ENCODE results near the gene DTX2.
"Not testable (repeated sequence)": the region's sequence is repeated elsewhere in the genome, so short reads cannot be mapped to it uniquely, and the experiment has no call there.

The DTX2 gene

DNA sequence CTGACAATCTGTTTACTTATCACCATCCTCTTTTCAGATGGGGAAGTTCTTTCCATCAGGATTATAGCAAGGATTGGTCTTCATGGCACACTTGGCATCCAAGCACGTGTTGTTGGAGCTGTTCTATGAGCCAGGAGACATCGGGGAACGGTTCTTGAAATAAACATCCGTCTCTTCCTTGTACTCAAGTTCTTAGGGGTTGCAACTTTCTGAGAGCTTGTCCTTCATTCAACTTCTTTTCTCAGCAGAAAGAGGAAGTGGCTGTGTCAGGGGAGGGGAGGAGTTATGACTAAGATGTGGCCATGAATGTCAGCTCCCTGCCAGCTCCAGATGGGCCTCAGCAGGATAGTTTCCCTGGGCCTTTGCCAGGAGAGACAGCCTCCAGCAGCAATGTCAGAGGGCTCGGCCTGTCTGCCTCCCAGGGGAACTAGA lies 15.9 kb upstream of the DTX2 start:
- DNase-seq, result peak; percentile 66

- DNase-seq, result not testable (repeated sequence)
These were observed 4.5 kb upstream of the DTX2 start for GRCh38 chr7:76457017-76457416.

DNA sequence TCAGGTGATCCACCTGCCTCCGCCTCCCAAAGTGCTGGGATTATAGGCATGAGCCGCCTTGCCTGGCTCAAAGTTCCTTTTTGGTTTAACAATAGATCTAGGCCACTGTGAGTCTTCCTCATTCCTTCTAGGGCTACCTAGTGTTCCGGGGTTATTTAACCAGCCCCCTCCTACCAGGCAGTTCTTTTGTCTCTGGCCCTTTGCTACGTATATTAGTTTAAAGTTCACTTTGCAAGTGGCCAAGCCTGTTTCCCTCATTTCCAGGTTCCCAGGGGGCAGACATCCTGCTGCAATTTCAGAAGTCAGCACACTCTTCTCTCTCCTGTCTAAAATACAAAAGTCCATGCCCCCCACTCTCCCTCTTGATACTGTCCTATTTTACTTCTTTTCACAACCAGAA lies 3.0 kb upstream of the DTX2 start:
- DNase-seq, result not testable (repeated sequence)

GRCh38 chr7:76460767-76461166 lies 742 bp upstream of the DTX2 start:
- not testable (repeated sequence) for DNase-seq

GRCh38 chr7:76462271-76462882 lies 868 bp downstream of the DTX2 start:
- not testable (repeated sequence) for DNase-seq

DNA sequence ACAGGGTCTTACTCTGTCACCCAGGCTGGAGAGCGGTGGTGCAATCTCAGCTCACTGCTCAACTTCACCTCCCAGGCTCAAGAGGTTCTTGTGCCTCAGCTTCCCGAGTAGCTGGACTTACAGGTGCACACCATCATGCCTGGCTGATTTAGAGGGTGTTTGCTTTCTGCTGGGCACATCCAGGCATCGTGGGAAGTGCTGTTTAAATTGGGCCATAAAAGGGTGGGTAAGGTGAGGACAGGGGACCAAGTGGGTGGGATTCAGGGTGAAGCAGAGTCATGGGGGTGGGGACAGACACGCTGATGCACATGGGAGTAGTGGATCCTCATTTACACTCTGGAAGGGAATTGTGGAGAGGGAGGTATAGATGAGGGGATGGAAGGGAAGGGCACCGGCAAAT lies 3.5 kb downstream of the DTX2 start:
- not testable (repeated sequence) for DNase-seq

DNA sequence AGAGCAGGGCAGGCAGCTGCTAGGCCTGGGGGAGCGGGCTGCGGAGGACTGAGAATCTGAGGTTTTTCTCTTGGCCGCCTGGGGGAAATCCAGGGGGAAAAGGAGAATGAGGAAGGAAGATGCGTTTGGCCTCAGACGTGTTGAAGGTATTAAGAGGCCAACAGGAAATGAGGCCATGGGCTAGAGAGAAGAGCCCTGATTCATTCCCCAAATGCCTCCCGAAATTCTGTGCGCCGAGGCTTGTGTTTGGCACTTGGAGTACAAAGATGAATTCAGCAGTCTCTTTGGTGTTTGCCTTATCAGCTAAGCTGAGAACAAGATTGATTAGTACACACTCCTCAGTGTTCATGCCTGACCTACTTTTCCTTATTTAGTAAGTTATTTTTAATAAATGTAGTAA lies 4.4 kb downstream of the DTX2 start:
- DNase-seq, result not testable (repeated sequence)

DNA sequence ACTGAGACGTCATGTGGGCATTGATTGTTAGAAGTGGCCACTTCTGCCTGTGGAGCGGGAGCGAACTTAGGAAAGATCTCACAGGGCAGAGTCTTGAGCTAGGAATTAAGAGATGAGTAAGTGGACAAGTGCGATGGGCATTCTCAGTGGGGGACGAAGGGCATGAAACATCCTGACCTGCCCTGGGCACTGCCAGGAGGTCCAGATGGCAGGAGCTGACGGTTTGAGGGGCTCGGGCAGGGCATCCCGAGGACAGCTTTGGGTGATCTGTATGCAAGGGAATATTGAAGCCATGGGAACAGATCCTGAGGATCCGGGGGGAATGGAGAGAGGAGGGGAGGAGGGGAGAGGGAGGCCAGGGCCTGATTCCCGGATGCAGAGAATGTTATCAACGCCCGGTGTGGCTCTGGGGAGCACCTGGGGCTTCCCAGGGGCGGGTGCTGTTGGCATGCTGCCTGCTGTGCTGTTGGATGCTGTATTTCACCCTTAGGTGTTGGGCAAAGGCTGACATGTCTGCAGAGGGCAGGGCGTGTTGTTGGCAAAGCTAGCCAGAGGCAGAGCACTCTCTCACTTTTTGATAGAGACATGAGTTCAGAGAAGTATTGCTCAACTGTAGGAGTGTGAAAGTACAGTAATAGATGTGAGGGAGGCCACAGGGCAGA lies 6.4 kb downstream of the DTX2 start:
- not testable (repeated sequence) for DNase-seq

DNA sequence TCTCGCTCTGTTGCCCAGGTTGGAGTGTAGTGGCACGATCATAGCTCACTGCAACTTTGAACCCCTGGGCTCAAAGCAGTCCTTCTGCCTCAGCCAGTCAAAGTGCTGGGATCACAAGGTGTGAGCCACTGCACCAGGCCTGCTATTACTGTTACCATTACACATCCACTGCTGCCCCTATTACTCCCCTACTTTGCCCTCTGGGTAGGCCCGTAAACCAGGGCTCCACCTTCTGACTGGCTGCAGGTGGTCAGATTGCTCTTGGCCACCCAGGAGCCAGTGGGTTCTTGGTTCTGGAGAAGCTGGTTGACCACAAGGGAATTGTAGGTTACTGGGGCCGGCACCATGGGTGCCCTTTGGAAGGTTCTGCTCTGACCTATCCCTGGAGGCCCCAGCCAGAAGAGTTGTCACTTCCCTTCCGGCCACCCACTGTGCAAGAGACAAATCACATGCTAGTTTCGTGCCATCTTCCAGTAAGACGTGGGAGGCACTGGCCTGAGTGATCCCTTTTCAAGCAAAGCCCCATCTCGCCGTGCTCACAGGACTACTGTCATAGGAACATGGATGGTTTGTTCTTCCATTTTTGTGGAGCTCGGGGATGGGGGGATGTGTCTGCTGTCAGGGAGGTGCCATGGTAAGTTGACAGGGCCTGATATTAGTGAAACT lies 10.2 kb downstream of the DTX2 start:
- DNase-seq, result not testable (repeated sequence)

DNA sequence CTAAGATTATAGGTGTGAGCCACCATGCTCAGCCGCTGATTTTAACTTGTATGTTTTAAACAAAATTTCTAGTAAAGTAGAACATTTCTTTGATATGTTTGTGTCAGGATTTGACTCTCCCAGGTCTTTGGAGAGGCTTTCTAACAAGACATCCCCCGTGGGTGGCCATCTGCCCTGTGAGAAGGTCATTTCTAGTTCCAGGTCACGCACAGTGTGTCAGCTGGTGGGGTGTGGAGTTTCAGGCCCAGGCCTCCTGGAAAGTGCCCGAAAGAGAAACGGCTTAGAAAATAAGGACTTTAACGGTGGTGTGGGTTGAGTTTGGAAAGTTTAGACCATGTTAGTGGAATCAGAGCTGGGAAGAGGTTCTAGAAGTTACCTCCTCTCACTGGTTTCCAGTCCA lies 11.6 kb downstream of the DTX2 start:
- DNase-seq, result not testable (repeated sequence)

DNA sequence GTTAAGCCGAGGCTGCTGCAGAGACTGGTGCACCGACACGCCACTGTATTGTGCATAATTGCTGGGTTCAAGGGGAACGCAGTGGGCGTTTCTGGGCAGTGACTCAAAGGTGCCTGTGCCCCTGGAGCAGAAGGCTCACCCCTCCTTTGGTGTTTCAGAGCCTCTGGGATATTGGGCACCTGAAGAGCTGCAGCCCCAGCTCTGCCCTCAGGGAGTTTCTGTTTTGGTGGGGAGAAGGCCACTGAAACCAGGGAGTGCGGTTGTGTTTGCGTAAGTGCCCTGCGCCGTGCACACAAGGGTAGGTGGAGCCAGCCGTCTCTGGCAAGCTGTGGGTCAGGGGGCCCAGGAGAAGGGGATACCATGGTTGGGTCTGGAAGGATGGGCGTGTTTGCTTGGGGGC lies 14.8 kb downstream of the DTX2 start:
- not testable (repeated sequence) for DNase-seq

GRCh38 chr7:76476742-76477474 lies 15.4 kb downstream of the DTX2 start:
- DNase-seq, result not testable (repeated sequence)

DNA sequence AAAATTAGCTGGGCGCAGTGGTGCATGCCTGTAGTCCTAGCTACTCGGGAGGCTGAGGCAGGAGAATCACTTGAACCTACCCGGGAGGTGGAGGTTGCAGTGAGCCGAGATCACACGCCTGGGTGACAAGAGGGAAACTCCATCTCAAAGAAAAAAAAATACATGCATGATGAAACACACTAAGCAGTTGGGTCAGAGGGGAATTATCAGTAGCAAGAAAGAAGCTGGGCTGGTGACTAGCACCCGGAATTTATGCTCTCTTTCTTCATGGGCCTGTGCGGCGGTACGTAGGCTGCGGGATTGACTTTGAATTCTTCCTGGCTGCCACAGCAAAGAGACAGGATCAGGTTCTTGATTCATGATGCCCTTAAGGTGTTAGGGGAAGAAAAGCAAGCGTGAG lies 18.1 kb downstream of the DTX2 start:
- not testable (repeated sequence) for DNase-seq

DNA sequence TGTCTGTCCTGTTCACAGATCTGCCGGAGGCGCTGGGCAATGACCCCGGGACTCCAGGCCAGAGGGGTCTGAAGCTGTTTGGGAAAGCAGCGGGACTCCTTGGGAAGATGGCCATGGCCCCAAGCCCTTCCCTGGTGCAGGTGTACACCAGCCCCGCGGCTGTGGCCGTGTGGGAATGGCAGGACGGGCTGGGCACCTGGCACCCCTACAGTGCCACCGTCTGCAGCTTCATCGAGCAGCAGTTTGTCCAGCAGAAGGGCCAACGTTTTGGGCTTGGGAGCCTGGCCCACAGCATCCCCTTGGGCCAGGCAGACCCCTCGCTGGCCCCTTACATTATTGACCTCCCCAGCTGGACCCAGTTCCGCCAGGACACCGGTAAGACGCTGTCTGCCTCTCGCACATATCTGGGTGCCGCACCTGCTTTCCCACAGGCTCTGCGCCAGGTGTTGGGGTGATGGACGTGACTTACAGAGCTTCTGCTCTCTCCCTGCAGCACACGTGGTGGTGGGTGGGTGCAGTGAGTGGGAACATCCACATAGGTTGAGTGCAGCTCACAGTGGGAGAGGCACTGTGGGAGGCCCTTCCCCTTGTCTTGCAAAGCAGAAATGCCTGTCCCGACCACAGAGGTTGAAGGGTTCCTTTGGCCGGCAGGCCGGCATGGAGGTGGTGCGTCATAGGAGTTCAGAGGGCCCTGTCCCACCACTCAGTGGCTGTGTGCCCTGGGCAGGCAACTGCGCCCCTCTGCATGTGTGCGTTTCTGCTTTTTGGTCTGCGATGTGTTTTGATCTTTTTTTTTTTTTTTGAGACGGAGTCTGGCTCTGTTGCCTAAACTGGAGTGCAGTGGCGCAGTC lies 19.1 kb downstream of the DTX2 start:
- DNase-seq, result not testable (repeated sequence)

DNA sequence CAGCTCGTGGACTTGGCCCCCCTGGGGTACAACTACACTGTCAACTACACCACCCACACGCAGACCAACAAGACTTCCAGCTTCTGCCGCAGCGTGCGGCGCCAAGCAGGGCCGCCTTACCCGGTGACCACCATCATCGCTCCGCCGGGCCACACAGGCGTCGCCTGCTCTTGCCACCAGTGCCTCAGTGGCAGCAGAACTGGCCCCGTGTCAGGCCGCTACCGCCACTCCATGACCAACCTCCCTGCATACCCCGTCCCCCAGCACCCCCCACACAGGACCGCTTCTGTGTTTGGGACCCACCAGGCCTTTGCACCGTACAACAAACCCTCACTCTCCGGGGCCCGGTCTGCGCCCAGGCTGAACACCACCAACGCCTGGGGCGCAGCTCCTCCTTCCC lies 21.2 kb downstream of the DTX2 start:
- DNase-seq, result not testable (repeated sequence)

- DNase-seq, result not testable (repeated sequence)
These were observed 21.6 kb downstream of the DTX2 start for GRCh38 chr7:76483081-76483480.

- not testable (repeated sequence) for DNase-seq
These were observed 22.9 kb downstream of the DTX2 start for GRCh38 chr7:76484456-76484855.

DNA sequence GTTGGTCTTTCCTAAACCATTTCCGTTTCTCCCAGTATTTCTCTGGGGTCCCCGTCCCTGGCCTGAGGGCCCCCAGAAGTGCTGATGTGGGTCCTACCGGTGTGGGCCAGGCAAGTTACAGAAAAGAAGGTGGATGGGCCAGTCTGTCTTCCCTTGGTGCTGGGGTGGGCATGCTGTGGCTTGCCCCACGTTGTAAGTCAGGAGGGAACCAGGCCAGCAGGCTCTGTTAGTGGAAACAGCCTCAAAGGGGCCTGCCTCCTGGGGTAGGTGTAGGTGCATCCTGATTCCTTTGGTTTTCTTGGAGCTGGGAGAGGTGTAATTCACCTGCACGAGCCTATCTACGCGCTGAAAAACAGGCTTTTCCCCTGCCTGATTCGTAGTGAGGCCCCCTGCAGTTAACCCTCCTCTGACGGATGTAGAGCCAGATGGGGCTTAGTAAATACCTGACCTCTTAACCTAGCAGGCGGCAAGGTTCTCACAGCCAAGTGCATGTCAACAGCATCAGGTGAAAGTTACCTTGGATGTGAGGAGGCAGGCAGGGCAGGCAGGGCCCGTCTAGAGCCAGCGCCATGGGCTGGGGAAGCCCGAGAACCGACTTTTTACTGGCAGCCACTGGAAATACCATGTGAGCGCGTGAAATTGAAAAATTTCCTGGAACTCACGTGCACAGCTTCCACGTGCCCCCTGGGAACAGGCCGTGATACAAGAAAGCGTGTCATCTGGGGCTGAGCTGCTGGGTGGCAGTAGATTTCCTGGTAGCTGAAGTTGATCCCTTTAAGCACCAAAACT lies 24.5 kb downstream of the DTX2 start:
- not testable (repeated sequence) for DNase-seq

DNA sequence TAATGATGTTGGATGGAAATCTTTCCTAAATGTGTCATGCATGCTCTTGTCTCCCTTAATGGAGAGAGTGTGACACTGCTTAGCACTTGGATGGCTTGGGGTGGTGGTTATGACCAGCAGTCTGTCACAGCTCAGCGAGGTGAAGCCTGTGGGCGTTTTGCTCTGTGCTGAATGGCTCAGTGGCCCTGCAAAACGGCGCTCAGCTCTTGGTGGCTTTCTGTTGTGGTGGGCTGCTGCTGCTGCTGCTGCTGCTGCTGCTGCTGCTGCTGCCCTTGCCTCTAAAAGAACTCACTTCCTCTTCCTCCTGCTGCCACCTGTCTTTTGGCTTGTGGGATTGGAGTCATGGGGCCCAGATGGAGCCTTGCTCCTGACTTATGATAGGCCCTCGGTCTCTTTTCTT lies 25.1 kb downstream of the DTX2 start:
- DNase-seq, result not testable (repeated sequence)

DNA sequence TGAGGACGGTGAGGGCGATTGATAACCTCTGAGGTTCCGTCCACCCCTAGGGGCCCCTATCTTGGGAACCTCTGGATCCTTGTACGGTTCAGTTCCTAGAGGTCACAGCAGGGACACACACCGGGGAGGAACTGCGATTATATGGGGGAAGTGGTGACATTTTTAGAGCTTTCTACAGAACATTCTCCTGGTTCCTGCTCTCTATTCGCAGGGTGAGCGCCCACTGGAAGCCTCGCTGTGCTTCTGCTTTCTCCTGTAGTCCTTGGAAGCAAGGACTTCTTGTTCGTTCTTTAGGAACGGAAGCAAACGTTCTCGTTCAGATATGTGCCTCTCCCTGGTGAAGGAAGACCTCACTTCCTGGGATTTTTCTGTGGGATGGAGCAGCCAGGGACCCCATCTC lies 26.5 kb downstream of the DTX2 start:
- not testable (repeated sequence) for DNase-seq

GRCh38 chr7:76492139-76492538 lies 30.6 kb downstream of the DTX2 start:
- DNase-seq, result not testable (repeated sequence)

Measured in NCI-H2171 treated with DMSO at 0.1 percent for 48 hours (cell line).